ENCODE data around the gene KPNB1.

DNA sequence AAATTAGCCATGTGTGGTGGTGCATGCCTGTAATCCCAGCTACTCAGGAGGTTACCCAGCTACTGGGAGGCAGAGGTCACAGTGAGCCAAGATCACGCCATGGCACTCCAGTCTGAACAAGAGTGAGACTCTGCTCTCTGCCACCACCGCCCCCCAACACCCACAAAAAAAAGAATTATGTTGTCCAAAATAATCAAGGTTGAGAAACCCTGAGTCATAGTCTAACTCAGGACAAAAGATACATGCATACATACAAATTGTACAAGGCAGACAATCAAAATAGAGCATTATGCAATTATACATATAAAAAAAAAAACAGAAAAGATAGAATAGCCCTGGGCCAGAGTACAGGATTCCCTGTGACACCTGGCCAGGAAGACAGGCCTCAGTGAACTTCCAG is 6.6 kb upstream of the KPNB1 start:
- TF ChIP-seq, protein P1, sequence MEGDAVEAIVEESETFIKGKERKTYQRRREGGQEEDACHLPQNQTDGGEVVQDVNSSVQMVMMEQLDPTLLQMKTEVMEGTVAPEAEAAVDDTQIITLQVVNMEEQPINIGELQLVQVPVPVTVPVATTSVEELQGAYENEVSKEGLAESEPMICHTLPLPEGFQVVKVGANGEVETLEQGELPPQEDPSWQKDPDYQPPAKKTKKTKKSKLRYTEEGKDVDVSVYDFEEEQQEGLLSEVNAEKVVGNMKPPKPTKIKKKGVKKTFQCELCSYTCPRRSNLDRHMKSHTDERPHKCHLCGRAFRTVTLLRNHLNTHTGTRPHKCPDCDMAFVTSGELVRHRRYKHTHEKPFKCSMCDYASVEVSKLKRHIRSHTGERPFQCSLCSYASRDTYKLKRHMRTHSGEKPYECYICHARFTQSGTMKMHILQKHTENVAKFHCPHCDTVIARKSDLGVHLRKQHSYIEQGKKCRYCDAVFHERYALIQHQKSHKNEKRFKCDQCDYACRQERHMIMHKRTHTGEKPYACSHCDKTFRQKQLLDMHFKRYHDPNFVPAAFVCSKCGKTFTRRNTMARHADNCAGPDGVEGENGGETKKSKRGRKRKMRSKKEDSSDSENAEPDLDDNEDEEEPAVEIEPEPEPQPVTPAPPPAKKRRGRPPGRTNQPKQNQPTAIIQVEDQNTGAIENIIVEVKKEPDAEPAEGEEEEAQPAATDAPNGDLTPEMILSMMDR (IDR thresholded peaks at IDR 0.05; ENCODE audit: insufficient read depth, low read length), result no peak
- TF ChIP-seq POLR2AphosphoS5 (IDR thresholded peaks at IDR 0.05; ENCODE audit: low read depth) (no peak), GABPA (IDR thresholded peaks at IDR 0.05; ENCODE audit: low read depth) (no peak), SPI1 (IDR thresholded peaks at IDR 0.05; ENCODE audit: borderline replicate concordance, low read depth) (no peak)
- TF ChIP-seq, protein P2, sequence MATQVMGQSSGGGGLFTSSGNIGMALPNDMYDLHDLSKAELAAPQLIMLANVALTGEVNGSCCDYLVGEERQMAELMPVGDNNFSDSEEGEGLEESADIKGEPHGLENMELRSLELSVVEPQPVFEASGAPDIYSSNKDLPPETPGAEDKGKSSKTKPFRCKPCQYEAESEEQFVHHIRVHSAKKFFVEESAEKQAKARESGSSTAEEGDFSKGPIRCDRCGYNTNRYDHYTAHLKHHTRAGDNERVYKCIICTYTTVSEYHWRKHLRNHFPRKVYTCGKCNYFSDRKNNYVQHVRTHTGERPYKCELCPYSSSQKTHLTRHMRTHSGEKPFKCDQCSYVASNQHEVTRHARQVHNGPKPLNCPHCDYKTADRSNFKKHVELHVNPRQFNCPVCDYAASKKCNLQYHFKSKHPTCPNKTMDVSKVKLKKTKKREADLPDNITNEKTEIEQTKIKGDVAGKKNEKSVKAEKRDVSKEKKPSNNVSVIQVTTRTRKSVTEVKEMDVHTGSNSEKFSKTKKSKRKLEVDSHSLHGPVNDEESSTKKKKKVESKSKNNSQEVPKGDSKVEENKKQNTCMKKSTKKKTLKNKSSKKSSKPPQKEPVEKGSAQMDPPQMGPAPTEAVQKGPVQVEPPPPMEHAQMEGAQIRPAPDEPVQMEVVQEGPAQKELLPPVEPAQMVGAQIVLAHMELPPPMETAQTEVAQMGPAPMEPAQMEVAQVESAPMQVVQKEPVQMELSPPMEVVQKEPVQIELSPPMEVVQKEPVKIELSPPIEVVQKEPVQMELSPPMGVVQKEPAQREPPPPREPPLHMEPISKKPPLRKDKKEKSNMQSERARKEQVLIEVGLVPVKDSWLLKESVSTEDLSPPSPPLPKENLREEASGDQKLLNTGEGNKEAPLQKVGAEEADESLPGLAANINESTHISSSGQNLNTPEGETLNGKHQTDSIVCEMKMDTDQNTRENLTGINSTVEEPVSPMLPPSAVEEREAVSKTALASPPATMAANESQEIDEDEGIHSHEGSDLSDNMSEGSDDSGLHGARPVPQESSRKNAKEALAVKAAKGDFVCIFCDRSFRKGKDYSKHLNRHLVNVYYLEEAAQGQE (IDR thresholded peaks at IDR 0.05; ENCODE audit: insufficient replicate concordance, low read depth), result no peak
